A549 (cell line): ENCODE data around the gene BABAM2. TPM values are rescaled to one million over a fixed set of nuclear protein-coding genes. Genes with fewer than 3 reads are reported as not detected.

Source experiments
- ATAC-seq, 2 experiments: fragments of 200-7000 bp in 1 of 2; fragments of >200 bp in 1 of 2; cut with Nextera tagmentation in 1 of 2; cut with Tn5 transposase in 1 of 2; 3 replicates each; pipeline versions ENCODE4 v1.8.0 to v1.9.1; 2018 to 2020; ENCODE audit warnings: mild to moderate bottlenecking in 1 of 2, moderate library complexity in 1 of 2
- CTCF ChIA-PET: fragments of 300-600 bp; sonication (Branson Sonifier 250); formaldehyde crosslinking; extraction: SDS; loops from one replicate; lab custom pipeline; 2021; ENCODE audit warnings: antibody characterized with exemption, inconsistent platforms; lab: Yijun Ruan, JAX
- POLR2A ChIA-PET: fragments of 350-600 bp; formaldehyde crosslinking; extraction: SDS; loops from one replicate; lab custom pipeline; 2021; ENCODE audit warnings: antibody characterized with exemption, inconsistent platforms; lab: Yijun Ruan, JAX
- DNase-seq, 2 experiments: peaks; one replicate each; pipeline versions ENCODE4 v3.0.0 to v3.0.0-alpha.2; 2011 to 2016; ENCODE audit warnings: low read depth in 1 of 2, low spot score in 1 of 2
- FAIRE-seq: peaks from 2 replicates; lab custom pipeline; 2011; peaks lifted over from hg19 to GRCh38; lab: Jason Lieb, UNC
- H3K27ac ChIP-seq, 2 experiments: fragments of >200 bp; sonication (Bioruptor Twin); formaldehyde crosslinking; 3 replicates each; pipeline ENCODE4 v1.5.1; 2016 to 2017
- H3K4me1 ChIP-seq: fragments of >200 bp; sonication (Bioruptor Twin); formaldehyde crosslinking; 3 replicates; pipeline ENCODE4 v1.6.1; 2016
- H3K4me2 ChIP-seq: fragments of >200 bp; sonication (Bioruptor Twin); formaldehyde crosslinking; 3 replicates; pipeline ENCODE4 v1.6.1; 2016
- H3K4me3 ChIP-seq: fragments of >200 bp; sonication (Bioruptor Twin); formaldehyde crosslinking; 3 replicates; pipeline ENCODE4 v1.5.1; 2016
- H3K9me3 ChIP-seq: fragments of >200 bp; sonication (Bioruptor Twin); formaldehyde crosslinking; 3 replicates; pipeline ENCODE4 v1.6.1; 2016
- ATOH8 ChIP-seq: fragments of 250-450 bp; sonication (Bioruptor Pico); IDR thresholded peaks from 2 replicates; pipeline ENCODE4 v1.5.0; 2020; ENCODE audit warnings: low read depth, mild to moderate bottlenecking, moderate library complexity
- CBX2 ChIP-seq: fragments of 200-600 bp; sonication (generic); IDR thresholded peaks from 2 replicates; pipeline ENCODE4 v1.6.1; 2016; ENCODE audit warnings: low read depth, mild to moderate bottlenecking, borderline replicate concordance
- CBX8 ChIP-seq: fragments of 200-600 bp; sonication (generic); IDR thresholded peaks from 2 replicates; pipeline ENCODE4 v1.6.1; 2016
- CHD2 ChIP-seq: fragments of 150-350 bp; IDR thresholded peaks from 2 replicates; pipeline ENCODE4 v1.6.1; 2014; ENCODE audit warnings: low read length; ENCODE audit not compliant: partially characterized antibody
- CHD4 ChIP-seq: fragments of 200-600 bp; sonication (generic); IDR thresholded peaks from 2 replicates; pipeline ENCODE4 v1.6.1; 2016; ENCODE audit warnings: antibody characterized with exemption, mild to moderate bottlenecking, borderline replicate concordance
- FOSL2 ChIP-seq, 2 experiments: fragments of 450-650 bp in 1 of 2; fragments of >200 bp in 1 of 2; sonication (Bioruptor Twin) in 1 of 2; formaldehyde crosslinking; IDR thresholded peaks; 2 replicates each; pipeline versions ENCODE4 v1.5.0 to v1.6.1; 2016 to 2020; ENCODE audit warnings: mild to moderate bottlenecking in 1 of 2, moderate library complexity in 1 of 2
- HOXB5 ChIP-seq: fragments of 250-450 bp; sonication (Bioruptor Pico); IDR thresholded peaks from 2 replicates; pipeline ENCODE4 v1.5.0; 2020; ENCODE audit warnings: mild to moderate bottlenecking, moderate library complexity
- NR3C1 ChIP-seq: fragments of >200 bp; sonication (Bioruptor Twin); formaldehyde crosslinking; IDR thresholded peaks from 3 replicates; pipeline ENCODE4 v1.6.1; 2017
- POLR2AphosphoS2 ChIP-seq: conservative IDR thresholded peaks from 2 replicates; pipeline ENCODE4 v1.6.1; 2012; ENCODE audit warnings: low read length, improper control_type of control experiment, inconsistent platforms
- RAD21 ChIP-seq, 2 experiments: fragments of >200 bp in 1 of 2; sonication (Bioruptor Twin) in 1 of 2; formaldehyde crosslinking in 1 of 2; IDR thresholded peaks in 1 of 2; conservative IDR thresholded peaks in 1 of 2; 2 replicates in 1 of 2; 3 replicates in 1 of 2; pipeline ENCODE4 v1.6.1; 2012 to 2018; ENCODE audit warnings: inconsistent platforms in 1 of 2
- RNF2 ChIP-seq: fragments of 200-600 bp; sonication (generic); IDR thresholded peaks from 2 replicates; pipeline ENCODE4 v1.6.1; 2016; ENCODE audit warnings: low read depth, mild to moderate bottlenecking, antibody characterized with exemption, moderate library complexity, borderline replicate concordance
- SMC3 ChIP-seq: fragments of >200 bp; sonication (Bioruptor Twin); formaldehyde crosslinking; IDR thresholded peaks from 3 replicates; pipeline ENCODE4 v1.6.1; 2018; ENCODE audit warnings: inconsistent platforms
- SREBF2 ChIP-seq: fragments of 450-650 bp; IDR thresholded peaks from 2 replicates; pipeline ENCODE4 v1.6.1; 2014; ENCODE audit warnings: mild to moderate bottlenecking, moderate library complexity
- TP53 ChIP-seq: fragments of 250-450 bp; sonication (Bioruptor Pico); IDR thresholded peaks from 2 replicates; pipeline ENCODE4 v1.5.0; 2021; ENCODE audit warnings: mild to moderate bottlenecking, moderate library complexity
- ZC3H11A ChIP-seq: fragments of 450-650 bp; IDR thresholded peaks from 2 replicates; pipeline ENCODE4 v1.6.1; 2014; ENCODE audit warnings: antibody characterized with exemption, mild to moderate bottlenecking
- ZFP36 ChIP-seq: fragments of 450-650 bp; IDR thresholded peaks from 2 replicates; pipeline ENCODE4 v1.6.1; 2014; ENCODE audit warnings: borderline replicate concordance; ENCODE audit not compliant: partially characterized antibody
- ZNF302 ChIP-seq: fragments of 250-450 bp; sonication (Bioruptor Pico); IDR thresholded peaks from 2 replicates; pipeline ENCODE4 v1.9.0; 2021; ENCODE audit warnings: inconsistent platforms, mild to moderate bottlenecking, moderate library complexity
- whole genome bisulfite sequencing: methylation state at CpG from one replicate; pipeline ENCODE4 v1.1.6; 2017; ENCODE audit errors: missing lambda C conversion rate; 5-methylcytosine and 5-hydroxymethylcytosine counted together
- polyA plus RNA-seq, 4 experiments: library from polyadenylated mRNA; depleted of rRNA in 3 of 4; stranded (reverse); fragments of >200 nt; fragmentation: RNase III in 1 of 4; extraction: RNeasy Plus Mini Kit Qiagen cat#74134 plus additional on column Dnase treatment in 1 of 4; gene quantifications; 2 replicates in 3 of 4; 3 replicates in 1 of 4; pipeline ENCODE4 v1.2.3, GENCODE V29; 2011 to 2017
- TF ChIP-seq, protein P1 (sequence below): fragments of 200-600 bp; sonication (generic); IDR thresholded peaks from 2 replicates; pipeline ENCODE4 v1.6.1; 2016; ENCODE audit warnings: antibody characterized with exemption, mild to moderate bottlenecking, moderate library complexity
- TF ChIP-seq, protein P2 (sequence below): IDR thresholded peaks from 2 replicates; pipeline ENCODE4 v1.6.1; 2012; ENCODE audit warnings: low read depth, borderline replicate concordance
- TF ChIP-seq, protein P3 (sequence below): IDR thresholded peaks from 2 replicates; pipeline ENCODE4 v1.6.1; 2012

The BABAM2 gene
- polyA plus RNA-seq, 2 of the 4 experiments (the other 2 are of a cell fraction) = 53.7 to 78.4 TPM

DNA sequence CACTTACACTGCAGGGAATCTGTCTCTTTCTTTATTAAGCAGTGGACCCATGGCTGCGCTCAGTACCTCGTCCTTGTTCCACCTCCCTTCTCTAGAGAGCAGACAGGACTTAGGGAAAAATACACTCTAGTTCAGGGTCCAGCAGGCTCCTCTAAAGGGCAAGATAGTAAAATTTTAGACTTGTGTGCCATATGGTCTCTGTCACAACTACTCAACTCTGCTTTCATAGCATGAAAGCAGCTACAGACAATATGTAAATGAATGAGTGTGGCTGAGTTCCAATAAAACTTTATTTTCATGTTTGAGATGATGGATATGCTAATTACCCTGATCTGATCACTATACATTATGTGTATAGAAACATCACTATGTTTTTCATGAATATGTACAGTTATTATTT is 163.1 kb downstream of the BABAM2 start (continued):
- TF ChIP-seq, protein P1, sequence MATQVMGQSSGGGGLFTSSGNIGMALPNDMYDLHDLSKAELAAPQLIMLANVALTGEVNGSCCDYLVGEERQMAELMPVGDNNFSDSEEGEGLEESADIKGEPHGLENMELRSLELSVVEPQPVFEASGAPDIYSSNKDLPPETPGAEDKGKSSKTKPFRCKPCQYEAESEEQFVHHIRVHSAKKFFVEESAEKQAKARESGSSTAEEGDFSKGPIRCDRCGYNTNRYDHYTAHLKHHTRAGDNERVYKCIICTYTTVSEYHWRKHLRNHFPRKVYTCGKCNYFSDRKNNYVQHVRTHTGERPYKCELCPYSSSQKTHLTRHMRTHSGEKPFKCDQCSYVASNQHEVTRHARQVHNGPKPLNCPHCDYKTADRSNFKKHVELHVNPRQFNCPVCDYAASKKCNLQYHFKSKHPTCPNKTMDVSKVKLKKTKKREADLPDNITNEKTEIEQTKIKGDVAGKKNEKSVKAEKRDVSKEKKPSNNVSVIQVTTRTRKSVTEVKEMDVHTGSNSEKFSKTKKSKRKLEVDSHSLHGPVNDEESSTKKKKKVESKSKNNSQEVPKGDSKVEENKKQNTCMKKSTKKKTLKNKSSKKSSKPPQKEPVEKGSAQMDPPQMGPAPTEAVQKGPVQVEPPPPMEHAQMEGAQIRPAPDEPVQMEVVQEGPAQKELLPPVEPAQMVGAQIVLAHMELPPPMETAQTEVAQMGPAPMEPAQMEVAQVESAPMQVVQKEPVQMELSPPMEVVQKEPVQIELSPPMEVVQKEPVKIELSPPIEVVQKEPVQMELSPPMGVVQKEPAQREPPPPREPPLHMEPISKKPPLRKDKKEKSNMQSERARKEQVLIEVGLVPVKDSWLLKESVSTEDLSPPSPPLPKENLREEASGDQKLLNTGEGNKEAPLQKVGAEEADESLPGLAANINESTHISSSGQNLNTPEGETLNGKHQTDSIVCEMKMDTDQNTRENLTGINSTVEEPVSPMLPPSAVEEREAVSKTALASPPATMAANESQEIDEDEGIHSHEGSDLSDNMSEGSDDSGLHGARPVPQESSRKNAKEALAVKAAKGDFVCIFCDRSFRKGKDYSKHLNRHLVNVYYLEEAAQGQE = no peak
- TF ChIP-seq RAD21 (conservative IDR thresholded peaks at IDR 0.05 in 1 of 2, IDR thresholded peaks at IDR 0.05 in 1 of 2) (no peak), SMC3 (no peak), SREBF2 (no peak), ZFP36 (no peak), CHD4 (no peak)
- TF ChIP-seq, all 56 proteins: peak for 0

- FAIRE-seq = no peak
- Histone ChIP-seq H3K4me2 (no peak overlapping the region), H3K9me3 (no peaks in the 10 kb centered on the region), H3K27ac (no peak overlapping the region), H3K4me1 (peaks cover 5% of the 10 kb centered on the region; the same call in 1 of the 3 replicates), H3K4me3 (no peak overlapping the region)
- no peak for DNase-seq
- ChIA-PET POLR2A (no interaction called here), CTCF (interaction anchor here (1.5 to 1.6 kb wide), 2 partner anchors 9 to 11 kb away, joined by 3 to 6 read pairs; no protein-coding TSS in a partner anchor)
- TF ChIP-seq ZNF302 (CRISPR knock-in tag) = no peak
- TF ChIP-seq CHD2 = no peak
- TF ChIP-seq, protein P2, sequence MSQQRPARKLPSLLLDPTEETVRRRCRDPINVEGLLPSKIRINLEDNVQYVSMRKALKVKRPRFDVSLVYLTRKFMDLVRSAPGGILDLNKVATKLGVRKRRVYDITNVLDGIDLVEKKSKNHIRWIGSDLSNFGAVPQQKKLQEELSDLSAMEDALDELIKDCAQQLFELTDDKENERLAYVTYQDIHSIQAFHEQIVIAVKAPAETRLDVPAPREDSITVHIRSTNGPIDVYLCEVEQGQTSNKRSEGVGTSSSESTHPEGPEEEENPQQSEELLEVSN = no peak
- TF ChIP-seq, protein P3, sequence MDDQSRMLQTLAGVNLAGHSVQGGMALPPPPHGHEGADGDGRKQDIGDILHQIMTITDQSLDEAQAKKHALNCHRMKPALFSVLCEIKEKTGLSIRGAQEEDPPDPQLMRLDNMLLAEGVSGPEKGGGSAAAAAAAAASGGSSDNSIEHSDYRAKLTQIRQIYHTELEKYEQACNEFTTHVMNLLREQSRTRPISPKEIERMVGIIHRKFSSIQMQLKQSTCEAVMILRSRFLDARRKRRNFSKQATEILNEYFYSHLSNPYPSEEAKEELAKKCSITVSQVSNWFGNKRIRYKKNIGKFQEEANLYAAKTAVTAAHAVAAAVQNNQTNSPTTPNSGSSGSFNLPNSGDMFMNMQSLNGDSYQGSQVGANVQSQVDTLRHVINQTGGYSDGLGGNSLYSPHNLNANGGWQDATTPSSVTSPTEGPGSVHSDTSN = no peak
- TF ChIP-seq SREBF2 = no peak
- no peak for TF ChIP-seq HOXB5
- TF ChIP-seq, protein P1 = no peak
- TF ChIP-seq CBX2 = no peak
- TF ChIP-seq ZC3H11A = no peak
- TF ChIP-seq TP53 = no peak
- no peak for TF ChIP-seq NR3C1
- TF ChIP-seq RNF2 = no peak
- no peak for TF ChIP-seq ATOH8 (CRISPR knock-in tag)
- TF ChIP-seq CHD4 = no peak
- TF ChIP-seq CBX8 = no peak
- TF ChIP-seq POLR2AphosphoS2 = no peak
- TF ChIP-seq FOSL2 (IDR thresholded peaks at IDR 0.05) = no peak
- TF ChIP-seq FOSL2 (CRISPR knock-in tag; IDR thresholded peaks at IDR 0.05) = no peak
- 86% methylated on average over 1 of the region's 1 CpG for WGBS
- no peak for ATAC-seq
Measured at GRCh38 chr2:28054916-28055315, 164.4 kb downstream of the BABAM2 start.
